ENCODE results near the gene NLRP12. TPM values are rescaled to one million over a fixed set of nuclear protein-coding genes. Genes with fewer than 3 reads are reported as not detected.

NLRP12 gene
- total and polyA plus RNA-seq, 2 of the 4 experiments (the other 2 are of a cell fraction), result not detected

- H3K27ac ChIP-seq (ENCODE audit: insufficient read depth, low read length), result no peak overlapping the region
- H4K20me1 ChIP-seq (ENCODE audit: insufficient read depth, low read length), result no peaks in the 10 kb centered on the region
- no peak overlapping the region for H3K4ac ChIP-seq (ENCODE audit: low read depth, low read length)
- no peaks in the 10 kb centered on the region for H3K79me1 ChIP-seq (ENCODE audit: low read depth in 1 of 2, low read length in 2 of 2)
- no peak overlapping the region for H2BK5ac ChIP-seq (ENCODE audit: low read depth, low read length, poor library complexity, severe bottlenecking)
- H2BK15ac ChIP-seq (ENCODE audit: low read depth, low read length), result no peak overlapping the region
- H3K18ac ChIP-seq (ENCODE audit: low read depth, low read length), result no peak overlapping the region
- intact Hi-C loops (cut with micrococcal nuclease) (no loop called here), dilution Hi-C loops (cut with HindIII; ENCODE audit: low sequenced_read_pairs, unreplicated experiment) (no loop called here), in situ Hi-C loops (cut with MboI; ENCODE audit: low sequenced_read_pairs) (no loop called here)
- H3K4me2 ChIP-seq (ENCODE audit: low read depth, low read length), result no peak overlapping the region
- H3K14ac ChIP-seq (replicated peaks; ENCODE audit: low read depth, low read length), result no peak overlapping the region
- CTCF ChIA-PET, result no interaction called here
- H3K36me3 ChIP-seq (ENCODE audit: control insufficient read depth, insufficient read depth, low read length), result no peaks in the 10 kb centered on the region
- H3K9ac ChIP-seq (ENCODE audit: low read depth, low read length), result no peak overlapping the region
- H3K9me1 ChIP-seq (ENCODE audit: insufficient read depth, low read length), result no peaks in the 10 kb centered on the region
- no peak overlapping the region for H4K91ac ChIP-seq (ENCODE audit: insufficient read depth, low read depth, low read length)
- no peak overlapping the region for H3K4me3 ChIP-seq (ENCODE audit: insufficient read depth, low read depth, low read length)
- no peaks in the 10 kb centered on the region; the same call in 1 of the 2 replicates for H3K9me3 ChIP-seq (ENCODE audit: control insufficient read depth, insufficient read depth, low read length)
- H4K5ac ChIP-seq (ENCODE audit: low read depth, low read length), result no peak overlapping the region
- POLR2A ChIA-PET (ENCODE audit: unreplicated experiment), result no interaction called here
- ATAC-seq (ENCODE audit: low read depth) (no peak), DNase-seq (no peak)
- H2AK9ac ChIP-seq (replicated peaks; ENCODE audit: low read depth, low read length, poor library complexity), result peak overlapping the region; percentile 70
- TF ChIP-seq CEBPB (IDR thresholded peaks at IDR 0.05; ENCODE audit: low read depth, low read length) (no peak), BHLHE40 (IDR thresholded peaks at IDR 0.05; ENCODE audit: low read depth, low read length) (no peak), MAZ (IDR thresholded peaks at IDR 0.05; ENCODE audit: borderline replicate concordance, low read depth, low read length) (no peak), MAFK (IDR thresholded peaks at IDR 0.05; ENCODE audit: low read depth, low read length) (no peak), RAD21 (IDR thresholded peaks at IDR 0.05; ENCODE audit: low read length) (no peak), CTCF (conservative IDR thresholded peaks at IDR 0.05; ENCODE audit: low read depth, low read length) (no peak), CHD1 (IDR thresholded peaks at IDR 0.05; ENCODE audit: low read depth, low read length) (no peak), POLR2A (IDR thresholded peaks at IDR 0.05; ENCODE audit: low read depth, low read length) (no peak), RFX5 (IDR thresholded peaks at IDR 0.05; ENCODE audit: low read depth, low read length) (no peak)
- H2BK20ac ChIP-seq (ENCODE audit: low read depth, low read length), result no peak overlapping the region
- H3K4me1 ChIP-seq (ENCODE audit: control insufficient read depth, insufficient read depth, low read length), result no peaks in the 10 kb centered on the region
- H2BK120ac ChIP-seq (ENCODE audit: low read depth, low read length), result no peak overlapping the region
- H3K56ac ChIP-seq (ENCODE audit: extremely low read depth, insufficient read depth, low read length), result no peak overlapping the region
- H2AK5ac ChIP-seq (ENCODE audit: low read depth, low read length), result no peak overlapping the region
- H3K23ac ChIP-seq (ENCODE audit: low read depth, low read length), result no peak overlapping the region
- BruUV-seq (replicated peaks), result no TSS peak
- H4K8ac ChIP-seq (ENCODE audit: low read depth in 2 of 2, low read length in 2 of 2), result no peak overlapping the region
- no peaks in the 10 kb centered on the region for H3K27me3 ChIP-seq (ENCODE audit: control insufficient read depth, insufficient read depth, low read length)
- 93% methylated on average over 2 of the region's 13 CpGs; no CpG with 5 or more reads in 1 of the 2 experiments for WGBS, 2 experiments (ENCODE audit: extremely low coverage in 2 of 2, insufficient read length in 1 of 2)
- no peak overlapping the region for H2AFZ ChIP-seq (replicated peaks; ENCODE audit: low read length, poor library complexity)
Measured at GRCh38 chr19:53818756-53819155, 5.4 kb downstream of the NLRP12 start.

Data from IMR-90 (cell line).